PFSK-1 (cell line): ENCODE measurements around the gene SLC9A8.

Experiments
- FOXP2 ChIP-seq: optimal IDR thresholded peaks from 2 replicates; pipeline ENCODE3; 2011; ENCODE audit warnings: borderline replicate concordance, control low read depth, inconsistent platforms; ENCODE audit not compliant: insufficient read depth; ENCODE audit errors: extremely low read length, extremely low read depth
- POLR2AphosphoS5 ChIP-seq: IDR thresholded peaks from 2 replicates; pipeline ENCODE4 v1.6.1; 2012; ENCODE audit warnings: low read depth, mild to moderate bottlenecking, control low read depth, low read length, moderate library complexity
- SIN3A ChIP-seq: IDR thresholded peaks from 2 replicates; pipeline ENCODE4 v1.6.1; 2012; ENCODE audit warnings: mild to moderate bottlenecking, low read length, moderate library complexity, borderline replicate concordance; ENCODE audit not compliant: insufficient read depth
- TAF1 ChIP-seq: IDR thresholded peaks from 2 replicates; pipeline ENCODE4 v1.6.1; 2012; ENCODE audit warnings: low read length, control low read depth, borderline replicate concordance; ENCODE audit not compliant: insufficient read depth
- TF ChIP-seq, protein P1 (sequence below), 2 experiments: IDR thresholded peaks; 2 replicates each; pipeline versions ENCODE4 v1.6.1 to v1.8.0; 2011 to 2012; ENCODE audit warnings: low read depth in 2 of 2, low read length in 2 of 2, control low read depth in 1 of 2, inconsistent platforms in 1 of 2, mild to moderate bottlenecking in 1 of 2, moderate library complexity in 1 of 2; ENCODE audit not compliant: insufficient read depth in 1 of 2

Gene SLC9A8

GRCh38 chr20:49853640-49854039 is 41.0 kb downstream of the SLC9A8 start:
- TF ChIP-seq FOXP2 (no peak), POLR2AphosphoS5 (no peak), SIN3A (no peak), TAF1 (no peak)
- TF ChIP-seq, protein P1, sequence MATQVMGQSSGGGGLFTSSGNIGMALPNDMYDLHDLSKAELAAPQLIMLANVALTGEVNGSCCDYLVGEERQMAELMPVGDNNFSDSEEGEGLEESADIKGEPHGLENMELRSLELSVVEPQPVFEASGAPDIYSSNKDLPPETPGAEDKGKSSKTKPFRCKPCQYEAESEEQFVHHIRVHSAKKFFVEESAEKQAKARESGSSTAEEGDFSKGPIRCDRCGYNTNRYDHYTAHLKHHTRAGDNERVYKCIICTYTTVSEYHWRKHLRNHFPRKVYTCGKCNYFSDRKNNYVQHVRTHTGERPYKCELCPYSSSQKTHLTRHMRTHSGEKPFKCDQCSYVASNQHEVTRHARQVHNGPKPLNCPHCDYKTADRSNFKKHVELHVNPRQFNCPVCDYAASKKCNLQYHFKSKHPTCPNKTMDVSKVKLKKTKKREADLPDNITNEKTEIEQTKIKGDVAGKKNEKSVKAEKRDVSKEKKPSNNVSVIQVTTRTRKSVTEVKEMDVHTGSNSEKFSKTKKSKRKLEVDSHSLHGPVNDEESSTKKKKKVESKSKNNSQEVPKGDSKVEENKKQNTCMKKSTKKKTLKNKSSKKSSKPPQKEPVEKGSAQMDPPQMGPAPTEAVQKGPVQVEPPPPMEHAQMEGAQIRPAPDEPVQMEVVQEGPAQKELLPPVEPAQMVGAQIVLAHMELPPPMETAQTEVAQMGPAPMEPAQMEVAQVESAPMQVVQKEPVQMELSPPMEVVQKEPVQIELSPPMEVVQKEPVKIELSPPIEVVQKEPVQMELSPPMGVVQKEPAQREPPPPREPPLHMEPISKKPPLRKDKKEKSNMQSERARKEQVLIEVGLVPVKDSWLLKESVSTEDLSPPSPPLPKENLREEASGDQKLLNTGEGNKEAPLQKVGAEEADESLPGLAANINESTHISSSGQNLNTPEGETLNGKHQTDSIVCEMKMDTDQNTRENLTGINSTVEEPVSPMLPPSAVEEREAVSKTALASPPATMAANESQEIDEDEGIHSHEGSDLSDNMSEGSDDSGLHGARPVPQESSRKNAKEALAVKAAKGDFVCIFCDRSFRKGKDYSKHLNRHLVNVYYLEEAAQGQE (IDR thresholded peaks at IDR 0.05; ENCODE audit: insufficient read depth in 1 of 2, low read depth in 2 of 2, low read length in 2 of 2) = no peak

DNA sequence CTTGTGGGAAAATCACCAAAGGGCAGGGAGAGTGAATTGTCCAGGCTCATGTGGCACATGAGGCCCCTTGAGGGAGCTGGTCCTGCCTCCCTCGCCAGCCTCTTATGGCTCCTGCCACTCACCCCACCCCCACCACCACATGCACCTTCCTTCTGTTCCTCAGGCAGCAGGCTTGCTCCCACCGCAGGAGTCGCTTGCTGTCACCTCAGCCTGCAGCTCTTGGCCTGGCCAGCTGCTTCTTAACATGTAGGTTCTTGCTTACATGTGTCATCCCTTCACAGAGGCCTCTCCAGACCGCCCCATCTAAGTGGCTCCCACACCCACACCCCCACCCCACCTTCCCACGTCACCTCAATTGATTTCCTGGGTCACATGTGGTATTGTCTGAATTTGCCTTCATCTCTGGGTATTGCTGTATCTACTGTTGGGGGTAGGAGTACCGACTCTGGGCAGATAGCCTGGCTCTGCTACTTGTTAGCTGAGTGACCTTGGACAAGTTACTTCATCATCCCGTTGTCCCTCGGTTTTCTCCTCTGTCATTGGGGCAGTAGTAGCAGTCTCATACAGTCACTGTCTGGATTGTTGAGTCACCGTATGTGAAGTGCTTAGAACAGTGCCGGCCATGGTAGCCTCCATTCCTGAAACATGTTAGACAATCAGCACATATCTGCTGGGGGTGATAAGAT is 41.7 kb downstream of the SLC9A8 start:
- TF ChIP-seq, protein P1 (IDR thresholded peaks at IDR 0.05; ENCODE audit: insufficient read depth in 1 of 2, low read depth in 2 of 2, low read length in 2 of 2) = no peak

DNA sequence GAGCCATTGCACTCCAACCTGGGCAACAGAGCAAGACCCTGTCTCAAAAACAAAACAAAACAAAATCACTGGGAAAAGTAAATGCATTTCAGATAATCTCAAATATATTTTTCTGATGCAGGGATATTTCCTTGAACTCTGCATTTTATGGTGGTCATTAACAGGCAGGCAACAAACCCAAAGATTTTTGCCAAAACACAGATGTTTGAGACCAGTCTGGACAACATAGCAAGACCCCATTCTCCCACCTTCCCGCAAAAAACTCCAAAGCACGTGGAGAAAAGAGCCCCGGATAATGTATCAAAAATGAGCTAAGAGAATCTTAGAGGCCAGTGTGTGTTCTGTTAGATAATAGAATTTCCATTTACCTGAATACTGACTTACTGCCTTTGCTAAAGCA is 44.3 kb downstream of the SLC9A8 start:
- no peak for TF ChIP-seq POLR2AphosphoS5
- no peak for TF ChIP-seq TAF1
- no peak for TF ChIP-seq SIN3A
- TF ChIP-seq, protein P1 (IDR thresholded peaks at IDR 0.05; ENCODE audit: insufficient read depth in 1 of 2, low read depth in 2 of 2, low read length in 2 of 2) = no peak
- no peak for TF ChIP-seq FOXP2

DNA sequence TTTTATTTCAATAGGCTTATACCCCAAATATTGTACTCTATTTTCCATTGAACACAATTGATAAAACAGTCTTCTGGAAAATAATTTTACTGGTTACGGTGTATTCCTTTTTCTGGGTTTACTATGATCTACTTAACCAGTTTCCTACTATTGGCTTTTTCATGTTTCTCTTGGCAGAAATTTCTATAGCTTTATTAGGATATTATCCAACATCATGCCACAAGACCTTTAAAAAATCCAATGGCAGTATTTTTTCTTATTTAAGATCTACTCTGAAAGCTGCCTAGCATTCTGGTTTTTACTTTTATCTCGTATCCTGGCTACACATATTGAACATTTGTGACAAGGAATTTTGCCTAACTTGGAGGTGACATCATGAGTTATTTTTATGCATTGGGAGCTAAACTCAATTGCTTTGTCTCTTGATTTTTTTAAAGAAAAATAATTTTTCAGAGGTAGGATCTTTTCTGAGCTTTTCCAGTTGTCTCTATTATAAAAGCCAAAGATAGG is 45.5 kb downstream of the SLC9A8 start:
- TF ChIP-seq, protein P1 (IDR thresholded peaks at IDR 0.05; ENCODE audit: insufficient read depth in 1 of 2, low read depth in 2 of 2, low read length in 2 of 2) = no peak
- TF ChIP-seq POLR2AphosphoS5 (no peak), TAF1 (no peak), FOXP2 (no peak), SIN3A (no peak)

DNA sequence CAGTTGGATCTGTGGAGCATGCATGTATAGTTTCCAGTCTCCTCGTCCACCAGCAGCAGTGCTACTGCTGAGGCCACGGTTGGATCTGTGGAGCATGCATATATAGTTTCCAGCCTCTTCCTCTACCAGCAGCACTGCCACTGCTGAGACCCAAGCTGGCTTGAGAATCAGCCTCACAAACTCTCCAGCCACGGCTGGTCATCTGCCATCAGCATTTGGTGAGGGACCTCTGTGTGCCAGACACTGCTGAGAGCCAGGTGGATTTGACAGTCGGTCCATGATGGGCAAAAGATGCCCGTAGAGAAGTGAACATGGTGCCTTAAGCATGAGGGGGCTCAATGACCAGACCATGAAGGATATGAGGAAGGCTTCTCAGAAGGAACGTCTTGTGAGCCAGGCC is 46.4 kb downstream of the SLC9A8 start:
- TF ChIP-seq SIN3A (no peak), POLR2AphosphoS5 (no peak), TAF1 (no peak), FOXP2 (no peak)
- TF ChIP-seq, protein P1 (IDR thresholded peaks at IDR 0.05; ENCODE audit: insufficient read depth in 1 of 2, low read depth in 2 of 2, low read length in 2 of 2) = no peak
